OCI-LY7 (cell line): ENCODE measurements around the gene PLA2G4B.

Source experiments
- EZH2phosphoT487 ChIP-seq: fragments of 200-600 bp; sonication (generic); IDR thresholded peaks from 2 replicates; pipeline ENCODE4 v1.6.1; 2018; ENCODE audit warnings: low read depth, borderline replicate concordance, mild to moderate bottlenecking, mixed run types, antibody characterized with exemption, low read length, moderate library complexity, mixed read lengths
- TF ChIP-seq, protein P1 (sequence below): fragments of 200-600 bp; sonication (generic); conservative IDR thresholded peaks from 2 replicates; pipeline ENCODE4 v1.5.1; 2014; ENCODE audit warnings: mild to moderate bottlenecking, antibody characterized with exemption, low read length, moderate library complexity, mixed read lengths

DNA sequence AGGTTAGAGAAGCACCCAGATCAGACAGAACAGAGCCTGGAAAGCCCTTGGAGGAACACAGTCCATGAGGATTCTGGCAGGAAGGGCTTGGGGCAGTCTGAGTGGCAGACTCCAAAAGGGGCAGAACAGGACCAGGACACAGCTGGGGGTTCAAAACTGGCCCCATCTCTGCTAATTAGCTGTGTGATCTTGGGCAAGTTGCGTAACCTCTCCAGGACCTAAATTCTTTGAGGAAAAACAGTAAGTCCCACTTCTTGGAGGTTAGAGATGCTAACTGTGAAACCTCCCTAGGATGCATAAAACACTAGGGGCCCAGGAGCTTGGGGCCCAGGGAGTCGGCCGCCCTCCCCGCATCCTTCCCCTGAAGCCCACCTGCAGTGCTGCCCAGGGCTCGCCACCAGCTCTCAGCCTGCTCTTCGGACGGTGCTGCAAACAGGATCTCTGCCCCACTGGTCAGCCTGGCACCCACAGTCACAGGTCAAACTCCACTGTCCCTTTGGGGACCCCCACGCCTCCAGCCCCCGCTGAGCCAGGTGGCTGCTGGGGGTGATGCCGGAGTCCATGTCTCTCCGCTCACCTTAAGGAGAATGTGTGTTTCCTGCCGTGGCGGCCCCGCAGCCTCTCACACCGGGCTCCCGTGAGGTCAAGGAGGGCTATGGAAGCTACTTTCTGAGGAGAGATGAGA is 12.0 kb downstream of the PLA2G4B start:
- TF ChIP-seq, protein P1, sequence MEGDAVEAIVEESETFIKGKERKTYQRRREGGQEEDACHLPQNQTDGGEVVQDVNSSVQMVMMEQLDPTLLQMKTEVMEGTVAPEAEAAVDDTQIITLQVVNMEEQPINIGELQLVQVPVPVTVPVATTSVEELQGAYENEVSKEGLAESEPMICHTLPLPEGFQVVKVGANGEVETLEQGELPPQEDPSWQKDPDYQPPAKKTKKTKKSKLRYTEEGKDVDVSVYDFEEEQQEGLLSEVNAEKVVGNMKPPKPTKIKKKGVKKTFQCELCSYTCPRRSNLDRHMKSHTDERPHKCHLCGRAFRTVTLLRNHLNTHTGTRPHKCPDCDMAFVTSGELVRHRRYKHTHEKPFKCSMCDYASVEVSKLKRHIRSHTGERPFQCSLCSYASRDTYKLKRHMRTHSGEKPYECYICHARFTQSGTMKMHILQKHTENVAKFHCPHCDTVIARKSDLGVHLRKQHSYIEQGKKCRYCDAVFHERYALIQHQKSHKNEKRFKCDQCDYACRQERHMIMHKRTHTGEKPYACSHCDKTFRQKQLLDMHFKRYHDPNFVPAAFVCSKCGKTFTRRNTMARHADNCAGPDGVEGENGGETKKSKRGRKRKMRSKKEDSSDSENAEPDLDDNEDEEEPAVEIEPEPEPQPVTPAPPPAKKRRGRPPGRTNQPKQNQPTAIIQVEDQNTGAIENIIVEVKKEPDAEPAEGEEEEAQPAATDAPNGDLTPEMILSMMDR = no peak
- TF ChIP-seq EZH2phosphoT487 = no peak
